IPS-15b (cell line): ENCODE results near the gene DDO.
"Not testable (repeated sequence)": the region's sequence is repeated elsewhere in the genome, so short reads cannot be mapped to it uniquely, and the experiment has no call there.

Experiments
- H3K27me3 ChIP-seq: one replicate; pipeline ENCODE4 v1.6.1; 2013; ENCODE audit warnings: low read length; ENCODE audit not compliant: control insufficient read depth, insufficient read depth
- H3K36me3 ChIP-seq: one replicate; pipeline ENCODE4 v1.6.1; 2013; ENCODE audit warnings: low read length; ENCODE audit not compliant: control insufficient read depth, insufficient read depth
- H3K4me1 ChIP-seq: one replicate; pipeline ENCODE4 v1.6.1; 2013; ENCODE audit warnings: mild to moderate bottlenecking, low read length; ENCODE audit not compliant: control insufficient read depth, insufficient read depth
- H3K4me3 ChIP-seq: one replicate; pipeline ENCODE4 v1.5.1; 2013; ENCODE audit warnings: low read depth, low read length
- H3K9ac ChIP-seq: one replicate; pipeline ENCODE4 v1.6.1; 2013; ENCODE audit warnings: low read depth, mild to moderate bottlenecking, low read length
- H3K9me3 ChIP-seq: one replicate; pipeline ENCODE4 v1.6.1; 2013; ENCODE audit warnings: mild to moderate bottlenecking, low read length; ENCODE audit not compliant: control insufficient read depth, insufficient read depth

The DDO gene, protein sequence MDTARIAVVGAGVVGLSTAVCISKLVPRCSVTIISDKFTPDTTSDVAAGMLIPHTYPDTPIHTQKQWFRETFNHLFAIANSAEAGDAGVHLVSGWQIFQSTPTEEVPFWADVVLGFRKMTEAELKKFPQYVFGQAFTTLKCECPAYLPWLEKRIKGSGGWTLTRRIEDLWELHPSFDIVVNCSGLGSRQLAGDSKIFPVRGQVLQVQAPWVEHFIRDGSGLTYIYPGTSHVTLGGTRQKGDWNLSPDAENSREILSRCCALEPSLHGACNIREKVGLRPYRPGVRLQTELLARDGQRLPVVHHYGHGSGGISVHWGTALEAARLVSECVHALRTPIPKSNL

DNA sequence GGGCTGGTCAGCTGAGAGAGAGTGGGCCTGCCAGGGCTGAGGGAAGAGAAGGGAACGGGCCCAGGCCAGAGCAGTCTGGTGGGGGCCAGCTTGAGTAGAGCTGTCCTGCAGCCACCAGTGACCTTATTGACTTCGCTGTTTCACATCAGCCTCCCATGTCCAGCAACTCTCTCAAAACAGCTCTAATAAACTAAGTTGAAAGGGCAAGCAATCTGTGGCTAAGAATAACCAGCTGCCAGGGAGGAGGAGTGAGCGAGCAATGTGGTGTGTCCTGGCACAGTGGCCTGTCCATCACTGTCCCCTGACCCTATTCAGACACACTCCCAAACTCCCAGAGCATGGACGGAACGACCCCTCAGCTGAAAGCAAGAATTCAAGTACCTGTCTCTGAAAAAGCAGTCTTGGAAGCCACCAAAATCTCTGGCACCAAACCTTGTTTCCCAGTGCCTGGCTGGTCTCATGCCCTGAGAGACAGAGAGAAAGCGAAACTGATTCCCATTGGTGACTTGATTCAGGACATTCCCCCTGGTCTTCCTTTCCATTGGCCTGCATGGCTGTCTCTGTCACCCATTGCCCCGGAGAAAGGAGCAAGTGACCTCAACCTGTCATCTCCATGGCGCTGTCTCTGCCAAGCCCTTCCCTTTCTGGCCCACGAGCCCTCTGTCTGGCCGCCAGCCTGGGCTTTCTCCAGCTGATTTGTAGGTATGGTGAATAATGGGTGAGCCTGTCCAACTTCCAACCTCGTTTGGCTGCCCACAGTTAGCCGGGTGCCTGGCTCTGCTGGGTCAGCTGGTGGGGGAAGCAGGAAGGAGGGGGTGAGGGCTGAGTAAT, at the start of gene DDO:
TSS of gene DDO (minus strand) at position 490 of the 831 bp plus-strand sequence. CDS start 2,113 bp downstream, outside the sequence.
- Histone ChIP-seq H3K9me3 (no peaks in the 10 kb centered on the region), H3K4me1 (no peaks in the 10 kb centered on the region), H3K36me3 (no peaks in the 10 kb centered on the region), H3K9ac (no peak within 1 kb of the TSS), H3K27me3 (no peaks in the 10 kb centered on the region), H3K4me3 (no peak within 1 kb of the TSS)

DNA sequence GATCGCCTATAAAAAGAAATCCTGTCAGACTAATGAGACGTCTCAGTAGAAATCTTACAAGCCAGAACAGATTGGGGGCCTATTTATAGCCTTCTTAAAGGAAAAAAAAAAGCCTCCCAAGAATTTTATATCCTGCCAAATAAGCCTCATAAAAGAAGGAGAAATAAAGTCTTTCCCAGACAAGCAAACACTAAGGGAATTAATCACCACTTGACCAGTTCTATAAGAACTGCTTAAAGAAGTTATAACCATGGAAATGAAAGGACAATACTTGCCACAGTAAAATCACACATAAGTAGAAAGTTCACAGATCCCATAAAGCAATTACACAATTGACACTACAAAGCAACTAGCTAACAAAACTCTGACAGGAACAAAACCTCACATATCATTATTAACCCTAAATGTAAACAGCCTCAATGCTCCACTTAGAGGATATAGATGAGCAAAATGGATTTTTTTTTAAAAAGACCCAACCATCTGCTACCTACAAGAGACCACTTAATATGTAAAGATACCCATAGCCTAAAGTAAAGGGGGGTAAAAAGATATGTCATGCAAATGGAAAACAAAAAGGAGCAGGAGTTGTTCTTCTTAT, 47.6 kb upstream of the DDO start:
- no peaks in the 10 kb centered on the region for H3K4me1 ChIP-seq
- H3K36me3 ChIP-seq, result no peaks in the 10 kb centered on the region
- no peak overlapping the region for H3K4me3 ChIP-seq
- H3K9me3 ChIP-seq, result no peaks in the 10 kb centered on the region
- no peaks in the 10 kb centered on the region for H3K27me3 ChIP-seq
- H3K9ac ChIP-seq, result no peak overlapping the region

DNA sequence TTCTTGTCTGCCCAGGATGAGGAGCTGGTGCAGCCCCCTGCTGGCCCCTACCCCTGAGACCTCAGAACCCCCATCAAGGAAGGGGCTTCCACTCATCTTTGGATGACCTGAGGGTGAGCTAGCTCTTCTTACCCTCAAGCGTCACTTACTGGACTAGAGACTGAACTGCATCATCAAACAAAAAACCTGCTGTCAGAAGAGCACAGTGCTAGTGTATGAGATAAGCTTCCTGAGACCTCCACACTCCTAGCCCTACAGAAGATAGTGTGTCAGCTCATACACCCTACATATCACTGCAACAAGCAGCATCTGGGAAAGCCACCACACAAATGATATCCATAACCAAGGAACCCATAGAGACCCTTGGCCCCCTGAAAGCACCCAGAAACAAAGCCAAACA, 46.0 kb upstream of the DDO start:
- H3K9me3 ChIP-seq, result no peaks in the 10 kb centered on the region
- no peak overlapping the region for H3K9ac ChIP-seq
- H3K4me3 ChIP-seq, result no peak overlapping the region
- no peaks in the 10 kb centered on the region for H3K27me3 ChIP-seq
- H3K36me3 ChIP-seq, result no peaks in the 10 kb centered on the region
- H3K4me1 ChIP-seq, result no peaks in the 10 kb centered on the region

DNA sequence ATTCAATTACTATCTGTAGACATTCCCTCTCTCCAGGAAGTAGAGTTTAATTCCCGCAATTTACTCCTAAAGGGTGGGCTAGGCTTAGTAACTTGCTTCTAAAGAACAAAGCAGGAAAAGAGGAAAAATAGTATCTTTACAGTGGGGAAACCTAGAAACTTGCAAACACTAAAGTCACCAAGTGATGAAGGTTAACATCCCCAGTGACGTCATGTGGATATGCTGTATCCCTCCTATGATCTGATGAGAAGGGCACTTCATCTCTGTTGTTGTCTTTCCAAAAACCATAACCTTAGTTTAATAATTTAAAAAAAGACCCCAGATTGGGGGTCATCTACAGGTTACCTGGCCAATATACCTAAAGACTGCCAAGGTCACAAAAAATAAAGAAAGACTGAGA, 43.8 kb upstream of the DDO start:
- no peak overlapping the region for H3K9ac ChIP-seq
- H3K27me3 ChIP-seq, result no peaks in the 10 kb centered on the region
- no peak overlapping the region for H3K4me3 ChIP-seq
- H3K36me3 ChIP-seq, result no peaks in the 10 kb centered on the region
- no peaks in the 10 kb centered on the region for H3K4me1 ChIP-seq
- no peaks in the 10 kb centered on the region for H3K9me3 ChIP-seq

DNA sequence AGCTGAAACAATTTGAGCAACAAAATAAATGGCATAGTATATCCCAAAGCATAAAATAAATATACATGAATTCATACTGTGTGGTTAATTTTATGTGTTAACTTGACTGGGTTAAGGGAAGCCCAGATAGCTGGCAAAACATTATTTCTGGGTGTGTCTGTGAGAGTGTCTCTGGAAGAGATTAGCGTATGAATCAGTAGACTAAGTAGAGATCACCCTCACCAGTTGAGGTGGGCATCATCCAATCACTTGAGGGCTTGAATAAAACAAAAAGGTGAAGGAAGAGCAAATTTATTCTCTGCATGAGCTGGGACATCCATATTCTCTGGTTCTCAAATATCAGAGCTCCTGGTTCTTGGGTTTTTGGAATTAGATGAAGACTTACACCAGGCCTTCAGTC, 43.1 kb upstream of the DDO start:
- Histone ChIP-seq H3K9me3 (no peaks in the 10 kb centered on the region), H3K36me3 (no peaks in the 10 kb centered on the region), H3K4me3 (no peak overlapping the region), H3K27me3 (no peaks in the 10 kb centered on the region), H3K9ac (no peak overlapping the region), H3K4me1 (no peaks in the 10 kb centered on the region)

DNA sequence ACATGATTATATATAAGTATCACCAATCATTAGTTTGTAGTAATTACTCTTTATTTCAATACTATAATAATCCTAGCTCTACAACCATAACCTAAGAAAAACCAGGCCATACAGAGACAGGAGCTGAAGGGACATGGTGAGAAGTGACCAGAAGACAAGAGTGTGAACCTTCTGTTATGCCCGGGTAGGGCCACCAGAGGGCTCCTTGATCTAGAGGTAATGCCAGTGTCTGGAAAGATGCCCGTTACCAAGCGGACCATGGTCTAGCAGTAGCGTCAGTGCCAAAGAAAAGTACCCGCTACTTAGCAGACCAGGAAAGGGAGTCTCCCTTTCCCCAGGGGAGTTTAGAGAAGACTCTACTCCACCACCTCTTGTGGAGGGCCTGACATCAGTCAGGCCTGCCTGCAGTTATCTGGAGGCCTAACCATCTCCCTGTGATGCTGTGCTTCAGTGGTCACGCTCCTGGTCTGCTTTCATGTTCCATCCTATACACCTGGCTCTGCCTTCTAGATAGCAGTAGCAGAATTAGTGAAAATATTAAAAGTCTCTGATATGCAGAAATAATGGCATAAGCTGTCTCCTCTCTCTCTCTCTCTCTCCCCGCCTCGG, 42.3 kb upstream of the DDO start:
- not testable (repeated sequence) for H3K4me1 ChIP-seq

DNA sequence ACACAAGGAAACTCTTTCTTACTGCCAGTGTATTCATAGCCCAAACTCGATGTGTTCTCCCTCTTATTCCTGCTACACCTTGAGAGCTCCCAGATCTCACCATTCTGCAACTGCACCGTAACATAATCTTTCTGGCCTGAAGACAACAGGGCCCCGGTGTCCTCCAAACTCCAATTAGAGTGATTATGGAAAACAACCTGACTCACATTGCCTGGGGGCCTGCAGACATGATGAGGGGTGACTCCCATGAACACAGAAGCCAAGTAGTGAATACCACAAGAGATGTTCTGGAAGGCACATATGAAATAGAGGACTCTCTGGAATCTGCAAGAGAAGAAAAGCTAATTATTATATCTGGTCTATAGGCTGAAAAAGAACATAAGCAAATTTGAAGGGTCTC, 41.3 kb upstream of the DDO start:
- Histone ChIP-seq H3K4me1 (no peaks in the 10 kb centered on the region), H3K27me3 (no peaks in the 10 kb centered on the region), H3K9ac (no peak overlapping the region), H3K36me3 (no peaks in the 10 kb centered on the region), H3K9me3 (no peaks in the 10 kb centered on the region), H3K4me3 (no peak overlapping the region)

More for the DNA sequence above, 42.3 kb upstream of the DDO start:
- H3K9ac ChIP-seq, H3K9me3 ChIP-seq, H3K4me3 ChIP-seq, H3K27me3 ChIP-seq, H3K36me3 ChIP-seq: not testable (repeated sequence)

DNA sequence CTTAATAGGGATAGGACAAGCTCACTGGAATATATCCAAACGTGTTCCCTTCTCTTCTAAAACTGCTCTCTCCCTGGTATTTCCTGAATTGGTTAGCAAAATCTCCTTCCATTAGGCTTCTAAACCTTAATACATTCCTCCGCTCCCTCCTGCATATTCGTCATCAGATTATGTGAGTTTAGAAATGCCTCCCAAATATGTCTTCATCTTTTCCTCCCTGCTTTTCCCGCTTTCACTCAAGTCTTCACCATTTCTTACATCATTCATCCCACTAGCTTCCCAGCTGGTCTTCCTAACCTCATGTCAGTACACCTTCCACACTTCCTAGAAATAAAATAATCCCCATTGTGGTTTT, 34.1 kb upstream of the DDO start:
- Histone ChIP-seq H3K9me3 (no peaks in the 10 kb centered on the region), H3K4me1 (no peaks in the 10 kb centered on the region), H3K27me3 (no peaks in the 10 kb centered on the region)

DNA sequence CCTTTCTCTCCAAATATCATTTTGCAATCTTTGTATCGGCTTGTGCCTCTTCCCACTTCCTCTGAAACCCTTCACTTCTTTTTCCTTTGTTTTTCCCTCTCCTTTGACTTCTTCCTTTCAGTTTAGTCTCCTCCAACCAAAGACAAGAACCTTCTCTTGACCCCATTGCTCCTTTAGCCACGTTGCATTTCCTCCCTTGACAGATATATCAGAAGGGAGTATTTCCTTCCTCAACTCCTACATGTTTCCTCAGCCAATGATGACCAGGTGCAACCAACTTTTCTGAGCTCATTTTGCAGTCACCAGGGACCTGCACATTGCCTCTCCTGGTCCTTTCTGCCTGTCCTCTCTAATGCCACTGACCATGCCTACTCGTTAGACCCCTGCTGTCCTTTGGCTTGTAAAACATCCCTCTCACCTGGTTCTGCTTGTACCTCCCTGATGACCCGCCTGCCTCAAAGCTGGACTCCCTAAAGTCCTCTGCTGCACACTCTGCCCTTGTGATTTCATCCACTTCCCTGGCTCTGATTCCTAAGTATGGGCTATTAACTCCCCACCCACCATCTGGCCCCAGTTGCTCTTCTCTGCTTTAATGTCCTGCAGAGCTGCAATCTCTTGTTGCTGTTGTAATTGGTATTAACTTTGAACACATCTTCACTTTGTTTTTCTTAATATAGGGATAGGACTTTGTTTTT, 33.6 kb upstream of the DDO start:
- no peaks in the 10 kb centered on the region for H3K27me3 ChIP-seq
- no peaks in the 10 kb centered on the region for H3K9me3 ChIP-seq
- no peak overlapping the region for H3K9ac ChIP-seq
- no peak overlapping the region for H3K4me3 ChIP-seq
- H3K4me1 ChIP-seq, result no peaks in the 10 kb centered on the region
- no peaks in the 10 kb centered on the region for H3K36me3 ChIP-seq

More for the DNA sequence above, 34.1 kb upstream of the DDO start:
- Histone ChIP-seq H3K9ac (no peak overlapping the region), H3K4me3 (no peak overlapping the region), H3K36me3 (no peaks in the 10 kb centered on the region)

DNA sequence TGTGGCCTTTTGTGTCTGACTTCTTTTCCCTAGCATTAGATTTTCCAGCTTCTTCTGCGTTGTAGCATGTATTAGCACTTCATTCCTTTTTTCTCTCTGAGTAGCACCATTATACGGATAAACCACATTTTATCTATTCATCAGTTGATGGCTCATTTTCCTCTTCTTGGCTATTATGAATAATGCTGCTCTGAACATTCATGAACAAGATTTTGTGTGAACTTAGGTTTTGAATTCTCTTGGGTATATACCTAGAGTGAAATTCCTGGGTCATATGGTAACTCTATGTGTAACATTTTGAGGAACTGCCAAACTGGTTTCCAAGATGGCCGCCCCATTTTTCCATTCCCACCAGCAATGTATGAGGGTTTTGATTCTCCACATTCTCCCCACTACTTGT, 32.4 kb upstream of the DDO start:
- Histone ChIP-seq H3K4me3 (no peak overlapping the region), H3K4me1 (no peaks in the 10 kb centered on the region), H3K9ac (no peak overlapping the region), H3K27me3 (no peaks in the 10 kb centered on the region), H3K36me3 (no peaks in the 10 kb centered on the region), H3K9me3 (no peaks in the 10 kb centered on the region)

DNA sequence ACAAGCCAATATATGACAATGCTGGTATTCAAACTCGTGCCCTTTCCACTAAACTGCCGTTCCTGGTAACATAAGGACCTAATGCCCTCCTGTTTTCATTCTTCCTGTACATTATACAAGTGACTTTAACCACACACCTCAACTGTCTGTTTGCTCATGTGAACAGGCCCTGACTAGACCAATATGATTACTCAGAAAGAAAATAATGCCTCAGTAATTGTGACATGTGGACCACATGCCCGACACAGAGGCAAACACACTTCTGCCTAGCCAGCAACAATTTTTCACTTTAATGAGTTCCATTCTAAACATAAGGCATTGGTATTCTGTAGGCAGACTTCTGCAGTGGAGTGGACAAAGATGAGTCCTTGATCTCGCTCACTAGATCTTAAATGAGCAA, 31.0 kb upstream of the DDO start:
- Histone ChIP-seq H3K9ac (no peak overlapping the region), H3K27me3 (no peaks in the 10 kb centered on the region), H3K36me3 (no peaks in the 10 kb centered on the region), H3K4me3 (no peak overlapping the region), H3K4me1 (no peaks in the 10 kb centered on the region), H3K9me3 (no peaks in the 10 kb centered on the region)
